Measurements from ENCODE around the gene SUPT6H.
A peak's percentile ranks its signal among the peaks of the same experiment; 100 is the strongest.
"Not testable (repeated sequence)": the region's sequence is repeated elsewhere in the genome, so short reads cannot be mapped to it uniquely, and the experiment has no call there.

Gene SUPT6H

DNA sequence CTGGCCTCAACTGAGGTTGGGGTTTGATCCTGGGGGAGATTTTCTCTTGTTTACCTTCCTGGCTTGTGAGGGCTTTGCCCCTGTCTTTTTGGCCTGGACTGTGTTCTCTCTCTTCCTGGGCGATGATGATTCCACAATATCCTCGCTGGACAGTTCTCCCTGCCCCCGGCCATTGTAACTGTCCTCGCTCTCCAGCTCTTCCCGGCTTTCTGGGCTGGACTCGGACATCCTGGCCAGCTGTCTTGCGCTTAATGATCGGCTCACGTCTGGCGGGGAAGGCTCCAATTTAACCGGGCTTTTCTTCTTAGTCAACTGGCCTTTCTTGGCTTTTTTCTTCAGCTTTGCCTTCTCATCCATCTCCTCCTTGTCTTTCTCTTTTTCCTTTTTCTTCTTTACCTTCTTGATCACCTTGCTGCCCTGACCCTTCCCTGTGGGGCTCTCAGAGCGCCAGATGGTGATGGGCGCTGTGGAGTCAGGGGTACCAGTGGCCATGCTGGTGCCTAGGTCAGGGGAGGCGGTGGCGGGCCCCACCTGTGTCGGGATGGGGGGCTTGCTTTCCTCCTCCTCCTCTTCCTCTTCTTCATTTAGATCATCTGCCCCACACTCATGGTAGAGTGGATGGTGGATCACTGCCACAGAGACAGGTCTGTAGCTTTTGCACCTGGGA lies 41.7 kb downstream of the SUPT6H start:
- no peak for DNase-seq

DNA sequence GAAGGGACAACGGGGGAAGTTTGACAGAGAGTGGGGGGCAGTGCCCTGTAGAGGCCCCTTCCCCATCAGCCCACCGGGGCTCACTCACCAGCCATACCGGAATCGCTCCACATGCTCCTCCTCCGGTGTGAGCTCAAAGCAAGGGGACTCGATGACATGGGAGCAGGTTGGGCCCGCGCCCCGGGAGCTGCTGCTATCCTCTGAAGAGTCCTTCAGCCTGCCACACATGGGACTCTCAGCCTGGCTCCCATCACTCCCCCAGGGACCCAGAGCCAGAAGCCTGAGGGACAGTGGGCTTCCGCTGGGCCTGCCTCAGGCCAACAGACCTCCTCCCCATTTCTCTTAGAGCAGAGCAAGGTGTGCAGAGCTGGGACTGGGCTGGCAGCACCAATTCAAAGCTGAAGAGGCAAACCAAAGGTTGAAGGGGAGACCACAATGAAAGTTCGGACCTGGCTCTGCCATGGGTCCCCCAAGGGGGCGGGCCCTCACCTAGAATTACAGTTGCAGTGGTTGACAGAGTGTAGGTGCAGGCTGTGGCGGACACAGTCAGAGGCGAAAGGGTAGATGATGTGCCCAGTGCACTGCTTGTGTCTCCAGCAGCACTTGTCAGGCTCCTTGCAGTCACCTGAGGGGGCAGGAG lies 42.3 kb downstream of the SUPT6H start:
- no peak for DNase-seq

DNA sequence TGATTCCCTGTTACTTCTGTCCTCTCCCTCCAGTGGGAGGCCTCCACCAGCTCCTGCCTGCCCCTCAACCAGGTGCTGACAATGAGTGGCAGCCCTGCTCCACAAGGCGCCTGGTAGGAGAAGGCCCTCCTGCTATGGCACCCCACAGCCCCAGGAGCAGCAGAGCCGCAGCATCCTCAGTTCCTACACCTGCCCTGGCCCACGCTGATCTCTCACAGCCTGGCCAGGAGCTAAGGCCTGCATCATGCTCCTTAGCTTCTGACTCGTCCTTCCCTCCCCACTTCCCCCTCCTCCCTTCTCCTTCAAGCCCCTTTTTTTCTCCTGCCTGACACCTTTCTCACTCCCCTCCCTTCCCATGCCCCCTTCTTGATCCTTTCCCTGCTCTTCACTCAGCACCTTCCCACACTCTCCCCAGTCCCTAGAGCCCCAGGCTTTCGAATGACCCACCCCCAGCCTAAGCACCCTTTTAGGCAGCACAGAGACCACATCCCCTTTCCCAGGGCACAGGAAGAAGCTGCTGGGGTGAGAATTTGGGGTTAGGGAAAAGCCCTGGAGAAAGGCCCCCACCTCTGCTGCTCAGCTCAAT lies 43.2 kb downstream of the SUPT6H start:
- no peak for DNase-seq

DNA sequence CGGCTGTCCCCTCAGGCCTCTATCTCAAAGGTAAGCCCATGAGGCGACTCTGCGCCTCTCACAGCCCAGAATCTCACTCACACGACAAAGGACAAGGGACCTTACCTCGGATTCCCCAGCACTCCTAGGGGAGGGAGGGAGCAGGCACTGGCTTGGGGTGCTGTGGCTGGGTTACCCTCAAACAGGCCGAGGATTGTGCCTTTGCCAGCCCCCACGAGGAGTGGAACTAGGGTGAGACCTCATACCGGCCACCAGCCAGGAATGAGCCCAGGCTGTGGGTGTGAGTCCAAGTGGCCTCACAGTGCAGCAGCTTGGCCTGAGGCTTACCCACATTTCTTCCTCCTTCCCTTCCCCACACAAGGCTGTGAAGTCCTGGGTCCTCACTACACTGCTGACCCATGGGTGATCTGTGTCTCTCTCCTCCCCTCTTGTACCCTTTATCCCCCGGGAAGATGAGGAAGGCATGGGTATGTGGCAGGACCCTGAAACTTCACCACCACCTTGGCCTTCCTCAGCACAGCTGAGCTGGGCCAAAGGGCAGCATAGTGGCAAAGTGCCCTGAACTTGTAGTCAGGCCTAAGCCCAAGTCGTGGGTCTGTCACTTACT lies 43.8 kb downstream of the SUPT6H start:
- DNase-seq = no peak

DNA sequence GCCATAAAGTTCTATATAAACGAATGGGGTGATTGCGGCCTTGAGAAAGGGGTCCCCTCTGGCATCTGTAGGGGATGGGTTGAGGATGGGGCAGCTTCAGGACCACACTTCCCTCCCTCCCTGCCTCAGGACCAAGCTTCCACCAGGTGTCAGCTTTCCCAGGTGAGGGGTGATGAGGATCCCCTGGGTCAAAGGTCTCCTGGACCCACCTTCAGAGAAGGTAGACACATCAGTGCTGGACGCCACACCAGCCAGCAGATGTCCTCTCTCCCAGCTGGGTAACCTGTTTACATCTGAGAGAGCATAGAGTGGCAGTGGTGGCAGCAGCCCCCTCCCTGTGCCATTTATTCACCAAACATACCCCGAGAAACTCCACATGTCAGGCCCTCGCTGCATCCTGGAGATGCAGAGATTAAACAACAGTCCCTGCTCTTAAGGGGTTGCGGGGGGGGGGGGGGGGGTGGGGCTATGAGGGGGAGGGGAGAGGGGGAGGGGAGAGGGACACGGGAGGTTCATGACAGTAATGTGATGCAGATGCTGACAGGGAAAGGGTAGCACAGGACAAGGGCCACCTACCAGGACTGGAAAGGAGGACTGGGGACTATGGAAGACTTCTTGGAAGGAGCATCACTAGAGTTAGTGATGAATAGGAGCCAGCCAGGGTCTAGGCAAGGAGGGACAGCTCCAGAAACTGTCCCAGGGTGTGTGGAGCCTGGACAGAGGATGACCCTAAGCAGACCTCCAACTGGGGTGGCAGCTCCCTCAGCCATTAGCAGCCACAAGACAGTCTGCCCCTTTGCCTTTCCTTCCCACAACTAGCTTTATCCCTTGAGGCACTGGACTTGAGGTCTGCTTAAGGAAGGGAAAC lies 44.7 kb downstream of the SUPT6H start:
- no peak for DNase-seq

DNA sequence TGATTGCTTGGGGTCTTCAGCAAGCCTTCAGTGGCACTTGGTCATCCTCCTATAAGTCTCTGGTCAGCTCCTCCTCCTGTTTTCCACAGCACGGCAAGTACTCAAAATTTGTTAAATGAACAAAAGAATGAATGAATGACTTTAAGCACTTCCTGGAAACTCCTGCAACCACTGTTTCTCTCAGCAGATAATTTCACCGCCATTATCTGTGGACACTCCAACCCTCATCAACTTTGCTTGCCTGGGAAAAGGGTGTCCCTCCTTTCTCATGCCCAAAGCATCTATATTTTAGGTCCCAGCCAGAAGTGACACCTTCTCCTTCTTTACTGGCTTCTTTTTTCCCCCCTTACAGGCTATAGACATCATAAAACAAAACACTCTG lies 45.3 kb downstream of the SUPT6H start:
- no peak for DNase-seq

DNA sequence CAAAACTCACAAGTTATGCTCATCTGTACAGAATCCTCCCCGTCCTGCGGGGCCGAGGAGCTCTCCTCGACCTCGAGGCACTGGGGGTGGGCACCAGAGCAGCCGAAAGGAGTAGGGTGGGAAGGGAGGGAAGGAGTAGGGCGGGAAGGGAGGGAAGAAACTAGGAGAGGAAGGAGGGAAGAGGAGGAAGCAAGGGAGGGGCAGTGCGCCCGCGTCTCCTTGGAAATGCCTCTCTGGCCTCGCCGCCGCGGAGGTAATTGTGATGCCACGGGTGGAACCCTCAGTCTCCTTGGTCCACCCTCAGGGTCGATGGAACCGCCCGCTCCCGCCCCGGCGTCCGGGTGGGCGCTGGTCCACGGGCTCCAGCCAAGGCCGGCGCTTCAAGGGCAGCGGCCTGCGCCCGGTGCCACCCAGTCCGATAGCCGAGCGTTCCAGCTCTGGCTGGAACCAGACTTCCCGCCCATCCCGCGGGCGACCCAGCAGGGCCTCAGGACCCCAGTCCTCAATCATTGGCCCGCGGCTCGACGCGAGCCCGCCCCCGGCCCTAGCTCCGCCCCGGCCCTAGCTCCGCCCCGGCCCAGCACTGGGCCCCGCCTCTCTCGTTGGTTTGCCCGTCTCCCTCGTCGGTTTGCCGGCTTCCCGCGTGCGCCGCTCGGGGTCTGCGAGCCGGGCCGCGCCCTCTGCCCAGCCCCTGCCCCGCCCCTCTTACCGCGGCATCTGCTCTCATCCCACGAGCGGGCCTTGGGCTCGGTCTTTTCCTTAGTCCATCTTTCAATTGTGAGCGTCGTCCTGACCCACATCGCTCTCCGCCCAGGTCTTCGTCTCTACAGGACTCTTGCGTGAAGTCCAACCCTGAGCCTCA lies 49.1 kb downstream of the SUPT6H start:
- peak; percentile 88 for DNase-seq

DNA sequence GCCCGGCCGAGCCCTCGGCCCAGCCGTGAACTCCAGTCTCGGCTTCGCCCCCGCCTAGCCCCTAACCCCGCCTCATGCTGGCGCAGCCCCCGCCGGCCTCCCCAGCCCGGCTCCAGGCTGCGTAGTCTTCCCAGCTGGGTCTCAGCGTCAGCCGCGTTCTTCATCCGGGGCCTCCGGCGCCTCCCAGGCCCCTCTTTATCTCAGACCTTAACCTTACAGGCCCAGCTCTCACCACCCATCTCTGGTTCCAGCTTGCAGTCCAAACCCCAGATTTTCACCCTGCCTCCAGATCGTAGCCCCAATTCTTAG lies 49.7 kb downstream of the SUPT6H start, which contains the start of gene PROCA1:
TSS of gene PROCA1 (minus strand) at position 166 of the 309 bp plus-strand sequence. CDS start 228 bp downstream, outside the sequence.
- no peak for DNase-seq

DNA sequence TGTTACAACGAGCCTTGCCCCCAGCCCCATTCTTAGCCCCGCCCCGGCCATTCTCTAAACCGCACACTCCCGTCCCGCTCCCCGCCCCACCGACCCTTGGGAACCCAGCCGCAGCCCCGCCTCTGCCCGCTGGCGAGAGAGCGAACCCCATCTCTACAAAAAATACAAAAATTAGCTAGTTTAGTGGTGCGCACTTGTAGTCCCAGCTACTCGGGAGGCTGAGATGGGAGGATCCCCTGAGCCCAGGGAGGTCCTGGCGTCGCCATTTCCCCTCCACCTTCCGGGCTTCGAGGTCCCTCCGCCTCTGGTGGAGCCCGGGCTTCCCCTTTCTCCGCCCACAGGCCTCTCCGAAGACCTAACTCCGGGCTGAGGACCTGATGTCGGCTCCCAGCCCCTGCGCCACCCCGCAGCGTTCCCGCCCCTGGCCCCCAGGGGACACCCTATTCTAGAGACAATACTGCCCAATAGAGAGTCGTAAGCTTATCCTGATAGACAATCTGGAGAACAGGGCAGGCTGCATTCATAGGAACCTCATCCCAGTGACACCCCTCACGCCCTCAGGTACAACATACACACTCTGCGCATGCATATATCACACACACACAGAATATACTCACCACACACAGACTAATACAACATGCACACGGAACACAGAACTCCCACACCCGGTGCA lies 50.2 kb downstream of the SUPT6H start:
- no peak for DNase-seq

DNA sequence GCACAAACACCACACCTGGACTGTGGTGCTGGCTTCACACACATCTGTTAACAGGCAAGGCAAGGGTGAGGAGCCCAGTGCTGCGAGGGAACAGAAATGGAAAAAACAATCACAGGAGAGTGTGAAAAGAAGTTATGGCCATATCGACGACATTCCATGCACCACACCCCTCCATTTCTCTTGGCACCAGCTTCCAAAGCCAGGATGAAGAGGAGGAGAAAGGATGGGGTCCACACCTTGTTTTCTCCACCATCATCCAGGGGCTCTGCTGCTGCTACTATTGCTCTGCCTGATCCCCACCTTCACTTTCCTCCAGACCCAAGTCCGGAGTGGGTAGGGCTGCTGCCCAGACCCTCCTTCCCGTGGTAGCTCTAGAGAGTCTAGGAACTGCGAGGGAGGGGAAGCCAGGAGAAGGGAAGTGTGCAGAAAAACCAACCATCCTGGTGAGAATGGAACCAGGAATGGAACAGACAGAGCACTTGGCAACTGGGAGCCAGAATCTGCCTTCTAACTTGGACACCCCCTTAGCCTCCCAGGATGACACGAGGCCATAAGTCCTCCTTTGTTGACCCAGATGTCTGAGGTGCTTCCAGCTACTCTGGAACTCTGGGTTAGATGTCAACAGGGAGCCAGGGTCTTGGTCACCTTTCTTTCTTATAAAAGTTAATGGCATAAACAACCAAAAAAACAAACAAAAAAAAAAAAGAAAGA lies 50.9 kb downstream of the SUPT6H start:
- DNase-seq = no peak

DNA sequence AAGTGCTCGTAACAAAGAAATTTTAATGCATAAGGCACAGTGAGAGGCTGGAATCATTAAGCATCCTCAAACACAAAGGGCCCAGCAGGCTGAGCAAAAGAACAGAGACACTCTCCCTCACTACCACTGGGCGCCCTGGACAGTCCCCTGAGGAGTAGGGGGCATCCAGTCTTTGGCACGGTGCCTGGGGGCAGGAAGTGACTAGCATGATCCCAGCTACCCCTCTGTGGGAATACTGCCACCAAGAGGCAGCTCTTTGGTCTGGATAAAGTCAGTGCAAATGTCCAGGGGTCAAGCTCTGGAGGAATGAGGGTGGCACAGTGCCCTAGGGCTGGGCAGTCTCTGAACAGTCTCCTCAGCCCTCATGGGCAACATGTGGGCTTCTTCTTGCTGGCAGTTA lies 52.3 kb downstream of the SUPT6H start:
- no peak for DNase-seq

DNA sequence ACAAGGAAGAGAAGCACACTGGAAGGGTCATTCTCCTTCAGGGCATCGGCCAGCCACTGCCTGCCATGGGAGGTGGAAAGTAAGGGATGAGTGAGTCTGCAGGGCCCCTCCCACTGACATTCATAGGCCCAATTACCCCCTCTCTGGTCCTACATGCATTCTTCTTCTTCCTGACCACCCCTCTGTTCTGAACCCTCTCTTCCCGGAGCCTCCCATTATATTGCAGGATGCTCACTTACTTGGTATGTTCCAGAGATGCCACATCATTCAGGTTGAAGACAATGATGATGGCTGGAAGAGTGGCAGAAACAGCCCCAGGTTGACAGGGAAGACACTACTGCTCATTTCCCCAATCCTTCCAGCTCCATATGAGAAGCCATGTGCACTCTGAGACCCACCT lies 53.2 kb downstream of the SUPT6H start:
- no peak for DNase-seq

DNA sequence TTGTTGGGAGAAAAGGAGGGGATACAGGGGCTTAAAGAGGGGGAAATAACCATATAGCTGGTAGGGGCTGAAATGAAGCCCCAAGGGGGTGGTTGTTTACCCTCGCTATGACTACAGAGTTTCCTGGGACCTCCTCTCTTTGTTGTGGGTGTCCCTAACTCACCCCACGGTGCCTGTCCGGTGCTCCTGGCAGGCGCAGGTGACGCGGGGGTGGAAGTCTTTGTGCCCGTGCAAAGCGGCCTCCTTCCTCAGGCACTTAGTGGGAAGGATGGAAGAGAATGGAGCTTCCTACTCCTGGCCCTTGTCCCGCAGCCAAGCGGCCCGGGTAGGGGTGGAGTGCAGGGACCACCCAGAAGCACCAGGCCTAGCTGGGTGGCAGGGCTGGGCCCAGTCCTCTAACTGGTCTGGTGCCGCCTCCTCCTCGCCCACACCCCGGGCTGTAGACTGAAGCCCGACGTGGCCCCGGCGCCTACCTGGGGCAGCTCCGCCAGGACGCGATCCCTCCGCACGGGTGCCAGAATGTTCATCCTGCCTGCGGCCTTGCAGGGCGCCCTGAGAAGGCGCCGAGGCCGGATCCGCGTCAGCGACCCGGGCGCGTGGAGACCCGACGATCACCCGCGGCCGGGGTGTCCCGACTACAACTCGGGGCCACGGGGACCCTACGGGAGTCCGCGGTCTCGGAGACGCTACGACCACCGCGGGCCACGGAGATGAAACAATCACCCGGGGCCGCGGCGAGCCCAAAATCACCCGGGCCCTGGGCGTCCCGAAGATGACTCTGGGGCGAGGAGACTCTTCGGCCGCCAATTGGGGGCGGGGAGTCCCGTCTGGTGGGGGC lies 55.0 kb downstream of the SUPT6H start:
- no peak for DNase-seq

DNA sequence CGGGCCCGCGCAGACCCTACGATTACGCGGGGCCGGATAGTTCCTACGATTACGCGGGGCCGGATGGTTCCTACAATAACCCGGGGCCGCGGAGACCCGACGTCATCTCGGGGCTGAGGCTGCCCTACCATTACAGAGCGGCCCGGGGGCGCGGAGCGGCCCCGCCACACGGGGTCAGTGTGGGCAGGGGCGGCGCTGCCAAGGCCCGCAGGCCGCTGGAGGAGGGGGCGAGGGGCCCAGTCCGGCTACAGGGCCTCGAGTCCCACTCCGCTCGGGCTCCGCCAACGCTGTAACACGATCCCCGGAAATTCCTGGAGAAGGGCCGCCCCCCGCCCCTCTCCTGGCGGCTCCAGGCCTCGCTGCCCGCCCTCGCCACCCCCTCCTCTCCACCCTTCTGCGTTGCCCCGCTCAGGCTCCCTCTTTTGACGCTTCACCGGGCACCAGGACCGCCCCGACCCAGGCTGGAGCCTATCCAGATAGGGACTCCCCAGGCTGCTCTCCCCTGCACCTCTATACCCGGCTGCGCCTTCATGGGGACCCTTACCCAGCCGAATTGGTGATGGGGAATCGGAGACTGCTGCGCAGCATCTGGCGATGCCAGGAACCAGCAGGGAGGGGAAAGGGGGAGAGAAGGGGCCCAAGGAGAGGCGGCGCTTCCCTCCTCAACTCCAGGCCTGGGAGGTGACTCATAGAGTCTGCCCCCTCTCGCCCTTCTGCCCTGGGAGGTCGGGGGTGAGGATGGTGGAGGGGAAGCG lies 55.8 kb downstream of the SUPT6H start, which contains the start of gene RAB34:
TSS of gene RAB34 (minus strand) at position 291 of the 755 bp plus-strand sequence. CDS start 602 bp downstream, outside the sequence.
- no peak for DNase-seq

DNA sequence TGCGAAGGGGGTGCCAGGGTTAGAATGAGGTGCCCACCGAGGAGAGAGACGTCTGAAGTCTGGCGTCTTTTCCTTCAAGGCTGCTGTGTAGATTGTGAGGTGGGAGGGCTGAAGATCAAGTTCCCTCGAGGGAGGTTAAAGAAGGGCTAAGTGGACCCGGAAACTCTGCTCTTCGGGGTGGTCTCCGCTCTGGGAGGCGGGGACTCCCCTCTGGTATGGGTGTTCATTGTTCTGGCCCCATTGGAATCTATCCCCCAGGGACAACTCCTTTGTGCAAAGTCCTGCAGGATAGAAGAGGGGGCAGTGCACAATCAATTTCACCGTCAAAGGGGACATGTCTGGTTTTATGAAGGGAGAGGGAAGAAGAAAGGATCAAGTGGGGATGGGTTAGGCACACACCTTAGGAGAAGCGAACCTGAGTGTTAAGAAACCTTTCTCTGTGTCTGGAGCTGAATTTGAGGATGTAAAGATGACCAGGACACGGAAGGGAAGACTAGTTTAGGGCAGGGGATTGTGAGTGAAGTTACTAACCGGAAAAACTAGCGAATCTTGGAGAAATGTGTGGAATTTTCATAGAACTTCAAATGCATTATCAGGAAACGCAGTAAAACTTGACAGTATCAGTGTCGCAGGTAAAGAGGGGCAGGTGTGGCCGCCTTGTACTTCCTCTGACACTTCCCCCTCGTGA lies 56.5 kb downstream of the SUPT6H start:
- no peak for DNase-seq

DNA sequence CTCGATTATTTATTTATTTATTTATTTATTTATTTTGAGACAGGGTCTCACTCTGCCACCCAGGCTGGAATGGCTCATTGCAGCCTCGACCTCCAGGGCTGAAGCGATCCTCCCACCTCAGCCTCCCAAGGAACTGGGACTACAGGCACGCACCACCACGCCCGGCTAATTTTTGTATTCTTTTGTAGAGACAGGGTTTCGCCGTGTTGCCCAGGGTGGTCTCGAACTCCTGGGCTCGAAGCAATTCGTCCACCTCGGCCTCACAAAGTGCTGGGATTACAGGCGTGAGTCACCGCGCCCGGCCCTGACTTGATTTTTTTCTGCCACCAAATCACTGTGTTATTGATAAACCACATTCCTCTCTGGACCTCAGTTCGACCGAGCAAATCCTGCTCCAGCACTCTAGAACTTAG lies 57.0 kb downstream of the SUPT6H start:
- no peak for DNase-seq

DNA sequence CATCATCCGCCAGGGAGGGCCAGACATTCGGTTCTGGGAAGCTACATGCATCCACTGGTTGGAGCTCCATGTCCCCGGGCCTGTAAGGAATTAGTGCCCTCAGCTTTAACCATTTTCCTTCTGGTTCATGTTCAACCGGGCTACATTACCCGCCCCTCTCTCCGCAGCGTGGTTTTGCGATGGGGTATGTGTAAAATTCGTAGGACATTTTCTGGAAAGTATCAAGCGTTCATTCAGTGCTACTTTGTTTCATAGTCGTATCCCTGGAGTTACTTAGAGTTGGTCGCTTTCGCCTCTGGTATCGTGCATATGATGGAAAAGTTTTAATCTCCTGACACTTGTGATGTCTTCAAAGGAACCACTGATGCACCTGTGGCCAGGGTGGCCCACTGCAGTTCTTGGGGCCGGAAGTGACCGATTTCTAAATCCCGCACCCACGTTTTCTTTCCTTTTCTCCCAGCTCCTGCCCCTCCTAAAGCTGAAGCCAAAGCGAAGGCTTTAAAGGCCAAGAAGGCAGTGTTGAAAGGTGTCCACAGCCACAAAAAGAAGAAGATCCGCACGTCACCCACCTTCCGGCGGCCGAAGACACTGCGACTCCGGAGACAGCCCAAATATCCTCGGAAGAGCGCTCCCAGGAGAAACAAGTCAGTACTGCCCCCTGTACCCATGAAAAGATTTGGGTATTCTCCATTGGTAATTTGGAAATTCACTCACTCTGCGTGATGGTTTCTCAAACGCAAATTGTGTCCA lies 58.4 kb downstream of the SUPT6H start:
- no peak for DNase-seq

DNA sequence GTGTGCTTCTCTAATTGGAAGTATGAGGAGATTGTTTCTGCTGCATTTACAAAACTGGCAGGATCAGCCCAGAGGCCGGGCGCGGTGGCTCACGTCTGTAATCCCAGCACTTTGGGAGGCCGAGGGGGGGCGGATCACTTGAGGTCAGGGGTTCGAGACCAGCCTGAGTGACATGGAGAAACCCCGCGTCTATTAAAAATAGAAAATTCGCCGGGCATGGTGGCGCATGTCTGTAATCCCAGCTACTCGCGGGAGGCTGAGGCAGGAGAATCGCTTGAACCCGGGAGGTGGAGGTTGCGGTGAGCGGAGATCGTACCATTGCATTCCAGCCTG lies 59.0 kb downstream of the SUPT6H start:
- DNase-seq = not testable (repeated sequence)
